Transverse colon (tissue), 4 donors: Measurements from ENCODE around the gene RASL10B. TPM values are rescaled to one million over a fixed set of nuclear protein-coding genes. Genes with fewer than 3 reads are reported as not detected.

ENCODE experiments used
- DNase-seq: peaks from one replicate; pipeline ENCODE4 v3.0.0-alpha.2; 2019
- H3K27ac ChIP-seq, 4 donors: fragments of 200-600 bp; sonication (generic); 2 replicates each; pipeline ENCODE4 v1.5.1; 2016 to 2018; ENCODE audit warnings: inconsistent platforms in 4 of 4
- H3K27me3 ChIP-seq: fragments of 200-600 bp; sonication (generic); 2 replicates; pipeline ENCODE4 v1.5.1; 2017; ENCODE audit warnings: inconsistent platforms
- H3K36me3 ChIP-seq, 4 donors: fragments of 200-600 bp; sonication (generic); 2 replicates each; pipeline ENCODE4 v1.5.1; 2017 to 2019; ENCODE audit warnings: inconsistent platforms in 4 of 4
- H3K4me1 ChIP-seq, 4 donors: fragments of 200-600 bp; sonication (generic); 2 replicates each; pipeline ENCODE4 v1.5.1; 2017 to 2020; ENCODE audit warnings: inconsistent platforms in 4 of 4
- H3K4me3 ChIP-seq, 4 donors: fragments of 200-600 bp; sonication (generic); 1 replicate in 1 of 4; 2 replicates in 3 of 4; pipeline versions ENCODE4 v1.5.1 to v1.6.1; 2017 to 2019; ENCODE audit warnings: inconsistent platforms in 4 of 4
- H3K9me3 ChIP-seq, 2 donors: fragments of 200-600 bp; sonication (generic); 2 replicates each; pipeline ENCODE4 v1.5.1; 2017 to 2019; ENCODE audit warnings: inconsistent platforms in 2 of 2
- CTCF ChIP-seq, 5 experiments: fragments of 200-600 bp in 3 of 5; fragments of 450-650 bp in 2 of 5; sonication (generic) in 3 of 5; IDR thresholded peaks; 1 replicate in 2 of 5; 2 replicates in 3 of 5; pipeline ENCODE4 v1.5.1; 2016 to 2017; ENCODE audit warnings: antibody characterized with exemption in 5 of 5, inconsistent platforms in 3 of 5, mild to moderate bottlenecking in 2 of 5, moderate library complexity in 1 of 5
- EP300 ChIP-seq: sonication (generic); formaldehyde crosslinking; IDR thresholded peaks from one replicate; pipeline ENCODE4 v1.6.1; 2017; ENCODE audit warnings: antibody characterized with exemption, low read depth
- POLR2A ChIP-seq: fragments of 450-650 bp; IDR thresholded peaks from one replicate; pipeline ENCODE4 v1.6.1; 2016; ENCODE audit warnings: antibody characterized with exemption, mild to moderate bottlenecking, moderate library complexity
- POLR2AphosphoS5 ChIP-seq, 3 donors: sonication (generic); formaldehyde crosslinking; IDR thresholded peaks; one replicate each; pipeline ENCODE4 v1.6.1; 2016; ENCODE audit warnings: antibody characterized with exemption in 3 of 3
- WGBS, 2 donors: methylation state at CpG; one replicate each; pipeline ENCODE4 v1.1.5; 2018; ENCODE audit warnings: low coverage in 1 of 2; 5-methylcytosine and 5-hydroxymethylcytosine counted together
- in situ Hi-C, 4 donors: fragments of 200-750 bp; cut with MboI; loops; one replicate each; pipeline versions ENCODE4 v1.15.0 to v1.15.1; 2017; ENCODE audit warnings: low sequenced_read_pairs in 3 of 4, low pct_ligation_motif_present in 1 of 4, low pct_unique_long_range_greater_than_20kb in 1 of 4
- intact Hi-C: fragments of 100-400 bp; cut with DNase I; formaldehyde crosslinking; loops from one replicate; pipeline ENCODE4 v1.15.1; 2023; ENCODE audit warnings: low total_unique reads
- total RNA-seq, 4 donors: library from RNA; depleted of rRNA; stranded (reverse); fragments of >200 nt; gene quantifications; one replicate each; pipeline ENCODE4 v1.1.0, GENCODE V29; 2016

Gene RASL10B
- total RNA-seq, 4 donors from 2014 or later: 0.41 to 1.6 (median 1.1) TPM

- in situ Hi-C loops: loop anchor here (25.0 kb wide), 3 partner anchors 117 to 592 kb away; partner anchors contain the start of genes NLE1 (in 1 of the 4) and UNC45B (in 1 of the 4)
- Histone ChIP-seq H3K9me3 (no peaks in the 10 kb centered on the region), H3K36me3 (peaks cover 0 to 13% (median 4%) of the 10 kb centered on the region in 4 donors), H3K4me3 (no peak overlapping the region), H3K27me3 (peaks cover 13% of the 10 kb centered on the region), H3K4me1 (peaks cover 6 to 28% (median 16%) of the 10 kb centered on the region in 4 donors), H3K27ac (no peak overlapping the region)
- intact Hi-C loops: no loop called here
- WGBS, 2 donors: 43 to 82% methylated on average over 1 to 4 of the region's 4 CpGs
- no peak for DNase-seq
- no peak for TF ChIP-seq POLR2AphosphoS5 (IDR thresholded peaks at IDR 0.05)
These were observed 2.0 kb upstream of the RASL10B start for GRCh38 chr17:35729405-35729833.

GRCh38 chr17:35730400-35731005 lies 936 bp upstream of the RASL10B start:
- no peak for DNase-seq
- in situ Hi-C loops (loop anchor here (25.0 kb wide), 3 partner anchors 118 to 593 kb away; partner anchors contain the start of genes NLE1 (in 1 of the 4) and UNC45B (in 1 of the 4)), intact Hi-C loops (no loop called here)
- no peak for TF ChIP-seq POLR2AphosphoS5 (IDR thresholded peaks at IDR 0.05)
- TF ChIP-seq EP300: no peak
- no peak for TF ChIP-seq POLR2A
- TF ChIP-seq CTCF (IDR thresholded peaks at IDR 0.05): no peak
- Histone ChIP-seq H3K36me3 (peaks cover 0 to 3% (median 0%) of the 10 kb centered on the region in 4 donors), H3K27ac (no peak overlapping the region), H3K4me3 (no peak overlapping the region), H3K4me1 (peaks cover 6 to 28% (median 16%) of the 10 kb centered on the region in 4 donors), H3K9me3 (no peaks in the 10 kb centered on the region), H3K27me3 (peaks cover 13% of the 10 kb centered on the region)
- 81 to 91% methylated on average over 10 of the region's 10 CpGs for WGBS, 2 donors

GRCh38 chr17:35731917-35732805 lies 722 bp downstream of the RASL10B start:
- WGBS, 2 donors: 41% methylated on average over 15 of the region's 47 CpGs; no CpG with 5 or more reads in 1 of the 2 donors
- peak overlapping the region; percentile 46 to 53 (median 50) for H3K4me3 ChIP-seq
- intact Hi-C loops: no loop called here
- DNase-seq: no peak
- H3K27ac ChIP-seq: no peak overlapping the region
- TF ChIP-seq CTCF (IDR thresholded peaks at IDR 0.05) (no peak), POLR2AphosphoS5 (IDR thresholded peaks at IDR 0.05) (no peak), POLR2A (no peak), EP300 (no peak)
- in situ Hi-C loops: loop anchor here (25.0 kb wide), 3 partner anchors 120 to 595 kb away; partner anchors contain the start of genes NLE1 (in 1 of the 4) and UNC45B (in 1 of the 4)
- no peaks in the 10 kb centered on the region for H3K9me3 ChIP-seq
- peaks cover 6 to 19% (median 12%) of the 10 kb centered on the region in 4 donors for H3K4me1 ChIP-seq
- no peaks in the 10 kb centered on the region for H3K36me3 ChIP-seq
- H3K27me3 ChIP-seq: peaks cover 13% of the 10 kb centered on the region

GRCh38 chr17:35732806-35733136 lies 1.3 kb downstream of the RASL10B start:
- no peak for DNase-seq
- Histone ChIP-seq H3K27ac (no peak overlapping the region), H3K9me3 (no peaks in the 10 kb centered on the region), H3K36me3 (no peaks in the 10 kb centered on the region), H3K4me3 (no peak overlapping the region), H3K4me1 (peaks cover 6 to 19% (median 11%) of the 10 kb centered on the region in 4 donors), H3K27me3 (peaks cover 13% of the 10 kb centered on the region)
- intact Hi-C loops (no loop called here), in situ Hi-C loops (loop anchor here (25.0 kb wide), 3 partner anchors 120 to 595 kb away; partner anchors contain the start of genes NLE1 (in 1 of the 4) and UNC45B (in 1 of the 4))
- WGBS, 2 donors: 75% methylated on average over 1 of the region's 1 CpG; no CpG with 5 or more reads in 1 of the 2 donors
- TF ChIP-seq EP300: no peak
- no peak for TF ChIP-seq POLR2AphosphoS5 (IDR thresholded peaks at IDR 0.05)
- TF ChIP-seq CTCF (IDR thresholded peaks at IDR 0.05): no peak
- no peak for TF ChIP-seq POLR2A
